Trophoblast cell (in vitro differentiated cells and primary cell): ENCODE measurements around the gene CREB5.

ENCODE experiments used
- DNase-seq, 2 donors: peaks; one replicate each; pipeline ENCODE4 v3.0.0-alpha.2; 2016
- H2AFZ ChIP-seq: 2 replicates; pipeline ENCODE4 v1.6.1; 2013; ENCODE audit warnings: low read length, moderate library complexity, mild to moderate bottlenecking; ENCODE audit not compliant: insufficient read depth, poor library complexity
- H2AK5ac ChIP-seq: 2 replicates; pipeline ENCODE4 v1.6.1; 2013; ENCODE audit warnings: mild to moderate bottlenecking, low read length
- H2BK120ac ChIP-seq: 2 replicates; pipeline ENCODE4 v1.6.1; 2013; ENCODE audit warnings: low read length, mild to moderate bottlenecking, moderate library complexity; ENCODE audit not compliant: insufficient read depth, poor library complexity
- H2BK12ac ChIP-seq: 2 replicates; pipeline ENCODE4 v1.6.1; 2013; ENCODE audit warnings: mild to moderate bottlenecking, low read length, moderate library complexity
- H2BK5ac ChIP-seq: 2 replicates; pipeline ENCODE4 v1.6.1; 2013; ENCODE audit warnings: low read length, low read depth, moderate library complexity, mild to moderate bottlenecking; ENCODE audit not compliant: poor library complexity
- H3K14ac ChIP-seq: 2 replicates; pipeline ENCODE4 v1.6.1; 2013; ENCODE audit warnings: mild to moderate bottlenecking, low read length
- H3K18ac ChIP-seq: 2 replicates; pipeline ENCODE4 v1.6.1; 2013; ENCODE audit warnings: mild to moderate bottlenecking, low read length
- H3K23ac ChIP-seq: 2 replicates; pipeline ENCODE4 v1.6.1; 2013; ENCODE audit warnings: low read length
- H3K27ac ChIP-seq: 2 replicates; pipeline ENCODE4 v1.5.1; 2013; ENCODE audit warnings: low read depth, mild to moderate bottlenecking, inconsistent platforms, low read length, moderate library complexity
- H3K27me3 ChIP-seq: 2 replicates; pipeline ENCODE4 v1.6.1; 2013; ENCODE audit warnings: inconsistent platforms, mild to moderate bottlenecking, low read length, moderate library complexity; ENCODE audit not compliant: insufficient read depth
- H3K36me3 ChIP-seq, 2 experiments: 1 replicate in 1 of 2; 2 replicates in 1 of 2; pipeline ENCODE4 v1.6.1; 2013; ENCODE audit warnings: low read length in 2 of 2, mild to moderate bottlenecking in 2 of 2, moderate library complexity in 1 of 2; ENCODE audit not compliant: insufficient read depth in 2 of 2, control insufficient read depth in 1 of 2
- H3K4ac ChIP-seq: 2 replicates; pipeline ENCODE4 v1.6.1; 2013; ENCODE audit warnings: low read depth, mild to moderate bottlenecking, low read length, moderate library complexity
- H3K4me1 ChIP-seq, 2 experiments: 1 replicate in 1 of 2; 2 replicates in 1 of 2; pipeline ENCODE4 v1.6.1; 2013; ENCODE audit warnings: low read length in 2 of 2, mild to moderate bottlenecking in 2 of 2, moderate library complexity in 1 of 2; ENCODE audit not compliant: insufficient read depth in 2 of 2, control insufficient read depth in 1 of 2
- H3K4me2 ChIP-seq: 2 replicates; pipeline ENCODE4 v1.6.1; 2013; ENCODE audit warnings: inconsistent platforms, mild to moderate bottlenecking, low read length, moderate library complexity
- H3K4me3 ChIP-seq: 2 replicates; pipeline ENCODE4 v1.5.1; 2013; ENCODE audit warnings: mild to moderate bottlenecking, low read depth, low read length, inconsistent platforms
- H3K79me1 ChIP-seq: one replicate; pipeline ENCODE4 v1.6.1; 2013; ENCODE audit warnings: low read length
- H3K79me2 ChIP-seq: 2 replicates; pipeline ENCODE4 v1.6.1; 2013; ENCODE audit warnings: low read length, mild to moderate bottlenecking; ENCODE audit not compliant: control insufficient read depth, insufficient read depth, poor library complexity
- H3K9ac ChIP-seq: 2 replicates; pipeline ENCODE4 v1.6.1; 2013; ENCODE audit warnings: mild to moderate bottlenecking, low read length
- H3K9me3 ChIP-seq: 2 replicates; pipeline ENCODE4 v1.6.1; 2013; ENCODE audit warnings: low read depth, mild to moderate bottlenecking, control low read depth, inconsistent platforms, low read length; ENCODE audit not compliant: insufficient read depth
- H4K12ac ChIP-seq: 2 replicates; pipeline ENCODE4 v1.6.1; 2013; ENCODE audit warnings: low read depth, mild to moderate bottlenecking, low read length, moderate library complexity
- H4K8ac ChIP-seq: 2 replicates; pipeline ENCODE4 v1.6.1; 2013; ENCODE audit warnings: low read depth, mild to moderate bottlenecking, low read length, moderate library complexity
- H4K91ac ChIP-seq: one replicate; pipeline ENCODE4 v1.6.1; 2013; ENCODE audit warnings: low read depth, mild to moderate bottlenecking, low read length, moderate library complexity
- WGBS: extraction: QIAGEN DNeasy Blood & Tissue Kit; methylation state at CpG from one replicate; pipeline ENCODE4 v1.1.7; 2013; ENCODE audit warnings: missing lambda C conversion rate; ENCODE audit not compliant: insufficient read length, insufficient coverage; ENCODE audit errors: extremely low coverage; 5-methylcytosine and 5-hydroxymethylcytosine counted together

The CREB5 gene

GRCh38 chr7:28842769-28843295 lies 430.5 kb downstream of the CREB5 start:
- no peak for DNase-seq
- H2AK5ac ChIP-seq = no peak overlapping the region
- no peaks in the 10 kb centered on the region for H3K79me1 ChIP-seq
- H3K9me3 ChIP-seq = no peaks in the 10 kb centered on the region
- no peak overlapping the region for H3K4me3 ChIP-seq
- H3K79me2 ChIP-seq = no peaks in the 10 kb centered on the region
- no peak overlapping the region for H3K18ac ChIP-seq
- no peaks in the 10 kb centered on the region for H3K27me3 ChIP-seq
- H4K12ac ChIP-seq = no peak overlapping the region
- H3K4ac ChIP-seq = no peak overlapping the region
- no CpG with 5 or more reads among the region's 1 CpG for WGBS
- H3K27ac ChIP-seq = no peak overlapping the region
- H4K8ac ChIP-seq = no peak overlapping the region
- H3K4me1 ChIP-seq = no peaks in the 10 kb centered on the region
- H2BK120ac ChIP-seq = no peak overlapping the region
- H3K14ac ChIP-seq = no peak overlapping the region
- no peak overlapping the region for H3K9ac ChIP-seq
- H3K36me3 ChIP-seq = no peaks in the 10 kb centered on the region
- H2AFZ ChIP-seq = no peak overlapping the region
- H2BK5ac ChIP-seq = no peak overlapping the region
- no peak overlapping the region for H2BK12ac ChIP-seq
- no peak overlapping the region for H3K4me2 ChIP-seq
- H3K23ac ChIP-seq = no peak overlapping the region
- no peak overlapping the region for H4K91ac ChIP-seq

DNA sequence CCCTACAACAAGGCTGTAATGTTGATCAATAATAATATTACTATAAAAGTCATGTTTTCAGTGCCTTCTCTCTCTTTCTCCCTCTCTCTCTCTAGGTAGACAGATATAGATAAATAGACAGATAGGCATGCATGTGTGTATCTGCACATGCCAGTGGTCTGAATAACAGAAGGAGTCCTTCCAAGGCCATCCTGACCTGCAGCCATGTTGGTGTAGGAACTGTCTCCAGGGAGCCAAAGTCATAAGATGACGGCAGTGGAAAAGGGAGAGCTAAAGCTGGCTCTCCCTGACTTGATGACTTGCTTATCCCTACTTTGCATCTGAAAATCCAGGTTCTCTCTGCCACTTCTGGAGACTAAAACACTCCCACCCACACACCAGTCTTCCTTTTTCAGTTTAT lies 432.8 kb downstream of the CREB5 start:
- H3K27me3 ChIP-seq = no peaks in the 10 kb centered on the region
- no peak overlapping the region for H4K91ac ChIP-seq
- H3K79me2 ChIP-seq = no peaks in the 10 kb centered on the region
- no peak overlapping the region for H3K9ac ChIP-seq
- no peak overlapping the region for H2BK120ac ChIP-seq
- H3K4me2 ChIP-seq = no peak overlapping the region
- no peak overlapping the region for H2BK12ac ChIP-seq
- no peak overlapping the region for H3K4ac ChIP-seq
- no peaks in the 10 kb centered on the region for H3K36me3 ChIP-seq
- H3K18ac ChIP-seq = no peak overlapping the region
- H3K4me1 ChIP-seq = no peaks in the 10 kb centered on the region
- no peak overlapping the region for H3K23ac ChIP-seq
- no CpG with 5 or more reads among the region's 1 CpG for WGBS
- H3K79me1 ChIP-seq = no peaks in the 10 kb centered on the region
- H3K27ac ChIP-seq = no peak overlapping the region
- H4K12ac ChIP-seq = no peak overlapping the region
- no peak overlapping the region for H2BK5ac ChIP-seq
- H3K14ac ChIP-seq = no peak overlapping the region
- no peaks in the 10 kb centered on the region for H3K9me3 ChIP-seq
- no peak overlapping the region for H4K8ac ChIP-seq
- no peak overlapping the region for H2AFZ ChIP-seq
- no peak overlapping the region for H2AK5ac ChIP-seq
- DNase-seq = peak in 1 of 2 donors; percentile 50
- H3K4me3 ChIP-seq = no peak overlapping the region

GRCh38 chr7:28847176-28847575 lies 434.9 kb downstream of the CREB5 start:
- Histone ChIP-seq H3K4me1 (no peaks in the 10 kb centered on the region), H3K9me3 (no peaks in the 10 kb centered on the region), H3K14ac (no peak overlapping the region), H3K4me2 (no peak overlapping the region), H3K23ac (no peak overlapping the region), H2AFZ (no peak overlapping the region), H4K8ac (no peak overlapping the region), H3K9ac (no peak overlapping the region), H2AK5ac (no peak overlapping the region), H4K91ac (no peak overlapping the region), H4K12ac (no peak overlapping the region), H3K36me3 (no peaks in the 10 kb centered on the region), H3K18ac (no peak overlapping the region), H3K27me3 (no peaks in the 10 kb centered on the region), H2BK12ac (no peak overlapping the region), H3K79me1 (no peaks in the 10 kb centered on the region), H3K4me3 (no peak overlapping the region), H2BK5ac (no peak overlapping the region), H3K4ac (no peak overlapping the region), H2BK120ac (no peak overlapping the region), H3K27ac (no peak overlapping the region), H3K79me2 (no peaks in the 10 kb centered on the region)
- DNase-seq = peak; percentile 76 to 90
- WGBS = no CpG with 5 or more reads among the region's 10 CpGs

GRCh38 chr7:28847681-28848080 lies 435.4 kb downstream of the CREB5 start:
- no peaks in the 10 kb centered on the region for H3K9me3 ChIP-seq
- no peaks in the 10 kb centered on the region for H3K79me2 ChIP-seq
- no peak overlapping the region for H3K4ac ChIP-seq
- H3K23ac ChIP-seq = no peak overlapping the region
- H2BK12ac ChIP-seq = no peak overlapping the region
- no CpG with 5 or more reads among the region's 13 CpGs for WGBS
- no peaks in the 10 kb centered on the region for H3K27me3 ChIP-seq
- H4K12ac ChIP-seq = no peak overlapping the region
- no peaks in the 10 kb centered on the region for H3K36me3 ChIP-seq
- H3K27ac ChIP-seq = no peak overlapping the region
- no peak overlapping the region for H3K18ac ChIP-seq
- no peak overlapping the region for H3K4me2 ChIP-seq
- no peak overlapping the region for H3K4me3 ChIP-seq
- H3K79me1 ChIP-seq = no peaks in the 10 kb centered on the region
- DNase-seq = peak in 1 of 2 donors; percentile 82
- H3K4me1 ChIP-seq = no peaks in the 10 kb centered on the region
- H3K9ac ChIP-seq = no peak overlapping the region
- H2AK5ac ChIP-seq = no peak overlapping the region
- H4K8ac ChIP-seq = no peak overlapping the region
- H4K91ac ChIP-seq = no peak overlapping the region
- H2BK120ac ChIP-seq = no peak overlapping the region
- no peak overlapping the region for H2BK5ac ChIP-seq
- no peak overlapping the region for H3K14ac ChIP-seq
- no peak overlapping the region for H2AFZ ChIP-seq
